WTC11 (cell line): Measurements from ENCODE around the gene TMCC2.

Source experiments
- ATF3 ChIP-seq: sonication (generic); formaldehyde crosslinking; conservative IDR thresholded peaks from 2 replicates; pipeline ENCODE4 v1.8.1; 2022; ENCODE audit warnings: mild to moderate bottlenecking, missing genetic modification reagents
- CTCF ChIP-seq: fragments of 200-600 bp; IDR thresholded peaks from 2 replicates; pipeline ENCODE4 v1.8.0; 2022; ENCODE audit warnings: antibody characterized with exemption
- E2F1 ChIP-seq: sonication (generic); formaldehyde crosslinking; IDR thresholded peaks from 2 replicates; pipeline ENCODE4 v1.8.0; 2022; ENCODE audit warnings: mild to moderate bottlenecking, missing genetic modification reagents
- ELF4 ChIP-seq: sonication (generic); formaldehyde crosslinking; IDR thresholded peaks from 2 replicates; pipeline ENCODE4 v1.8.1; 2022; ENCODE audit warnings: low read depth, mild to moderate bottlenecking, moderate library complexity, missing genetic modification reagents
- ESRRA ChIP-seq: sonication (generic); formaldehyde crosslinking; IDR thresholded peaks from 2 replicates; pipeline ENCODE4 v1.8.1; 2022; ENCODE audit warnings: mild to moderate bottlenecking, missing genetic modification reagents, borderline replicate concordance
- IRF2 ChIP-seq: sonication (generic); formaldehyde crosslinking; IDR thresholded peaks from 2 replicates; pipeline ENCODE4 v1.8.0; 2022; ENCODE audit warnings: low read depth, missing genetic modification reagents, borderline replicate concordance
- NFYB ChIP-seq: sonication (generic); formaldehyde crosslinking; conservative IDR thresholded peaks from 2 replicates; pipeline ENCODE4 v1.8.0; 2022; ENCODE audit warnings: low read depth, missing genetic modification reagents
- TCF7 ChIP-seq: sonication (generic); formaldehyde crosslinking; IDR thresholded peaks from 2 replicates; pipeline ENCODE4 v1.8.0; 2022; ENCODE audit warnings: mild to moderate bottlenecking, low read depth, missing genetic modification reagents, moderate library complexity
- ZNF121 ChIP-seq: sonication (generic); formaldehyde crosslinking; IDR thresholded peaks from 2 replicates; pipeline ENCODE4 v1.8.0; 2023; ENCODE audit warnings: missing genetic modification reagents

GRCh38 chr1:205210756-205211168 lies 17.0 kb upstream of the TMCC2 start:
- TF ChIP-seq CTCF (no peak), TCF7 (CRISPR knock-in tag) (no peak), ZNF121 (no peak), NFYB (CRISPR knock-in tag) (no peak), IRF2 (no peak), ESRRA (CRISPR knock-in tag) (no peak), E2F1 (CRISPR knock-in tag) (no peak), ELF4 (no peak), ATF3 (no peak)
